ENCODE measurements around the gene GSTP1.

- 0 out of 2 replicates have a peak, but pooled peaks have one; percentile 36 for TF ChIP-seq CREB3L1 (IDR thresholded peaks at IDR 0.05; ENCODE audit: borderline replicate concordance, low read depth)
- TF ChIP-seq JUN (IDR thresholded peaks at IDR 0.05; ENCODE audit: borderline replicate concordance, low read depth, low read length): peak; percentile 30; the same call in 1 of the 2 replicates
- TF ChIP-seq JUN (CRISPR knock-in tag; IDR thresholded peaks at IDR 0.05; ENCODE audit: borderline replicate concordance): no peak
- no peak; the same call in 1 of the 2 replicates for TF ChIP-seq EP300 (IDR thresholded peaks at IDR 0.05; ENCODE audit: low read length)
- TF ChIP-seq MLLT1 (IDR thresholded peaks at IDR 0.05): no peak
- TF ChIP-seq, protein P1, sequence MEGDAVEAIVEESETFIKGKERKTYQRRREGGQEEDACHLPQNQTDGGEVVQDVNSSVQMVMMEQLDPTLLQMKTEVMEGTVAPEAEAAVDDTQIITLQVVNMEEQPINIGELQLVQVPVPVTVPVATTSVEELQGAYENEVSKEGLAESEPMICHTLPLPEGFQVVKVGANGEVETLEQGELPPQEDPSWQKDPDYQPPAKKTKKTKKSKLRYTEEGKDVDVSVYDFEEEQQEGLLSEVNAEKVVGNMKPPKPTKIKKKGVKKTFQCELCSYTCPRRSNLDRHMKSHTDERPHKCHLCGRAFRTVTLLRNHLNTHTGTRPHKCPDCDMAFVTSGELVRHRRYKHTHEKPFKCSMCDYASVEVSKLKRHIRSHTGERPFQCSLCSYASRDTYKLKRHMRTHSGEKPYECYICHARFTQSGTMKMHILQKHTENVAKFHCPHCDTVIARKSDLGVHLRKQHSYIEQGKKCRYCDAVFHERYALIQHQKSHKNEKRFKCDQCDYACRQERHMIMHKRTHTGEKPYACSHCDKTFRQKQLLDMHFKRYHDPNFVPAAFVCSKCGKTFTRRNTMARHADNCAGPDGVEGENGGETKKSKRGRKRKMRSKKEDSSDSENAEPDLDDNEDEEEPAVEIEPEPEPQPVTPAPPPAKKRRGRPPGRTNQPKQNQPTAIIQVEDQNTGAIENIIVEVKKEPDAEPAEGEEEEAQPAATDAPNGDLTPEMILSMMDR (IDR thresholded peaks at IDR 0.05 in 2 of 3, conservative IDR thresholded peaks at IDR 0.05 in 1 of 3; ENCODE audit: insufficient read depth in 2 of 3, low read depth in 1 of 3, low read length in 3 of 3): peak; percentile 90 to 91 (median 91)
- TF ChIP-seq CBFB (CRISPR knock-in tag; IDR thresholded peaks at IDR 0.05): no peak
- no peak for TF ChIP-seq TEAD2 (tag; IDR thresholded peaks at IDR 0.05)
These were observed 46.8 kb downstream of the GSTP1 start for GRCh38 chr11:67630228-67630942.
